ENCODE data around the gene SYNE3.

SYNE3 gene

DNA sequence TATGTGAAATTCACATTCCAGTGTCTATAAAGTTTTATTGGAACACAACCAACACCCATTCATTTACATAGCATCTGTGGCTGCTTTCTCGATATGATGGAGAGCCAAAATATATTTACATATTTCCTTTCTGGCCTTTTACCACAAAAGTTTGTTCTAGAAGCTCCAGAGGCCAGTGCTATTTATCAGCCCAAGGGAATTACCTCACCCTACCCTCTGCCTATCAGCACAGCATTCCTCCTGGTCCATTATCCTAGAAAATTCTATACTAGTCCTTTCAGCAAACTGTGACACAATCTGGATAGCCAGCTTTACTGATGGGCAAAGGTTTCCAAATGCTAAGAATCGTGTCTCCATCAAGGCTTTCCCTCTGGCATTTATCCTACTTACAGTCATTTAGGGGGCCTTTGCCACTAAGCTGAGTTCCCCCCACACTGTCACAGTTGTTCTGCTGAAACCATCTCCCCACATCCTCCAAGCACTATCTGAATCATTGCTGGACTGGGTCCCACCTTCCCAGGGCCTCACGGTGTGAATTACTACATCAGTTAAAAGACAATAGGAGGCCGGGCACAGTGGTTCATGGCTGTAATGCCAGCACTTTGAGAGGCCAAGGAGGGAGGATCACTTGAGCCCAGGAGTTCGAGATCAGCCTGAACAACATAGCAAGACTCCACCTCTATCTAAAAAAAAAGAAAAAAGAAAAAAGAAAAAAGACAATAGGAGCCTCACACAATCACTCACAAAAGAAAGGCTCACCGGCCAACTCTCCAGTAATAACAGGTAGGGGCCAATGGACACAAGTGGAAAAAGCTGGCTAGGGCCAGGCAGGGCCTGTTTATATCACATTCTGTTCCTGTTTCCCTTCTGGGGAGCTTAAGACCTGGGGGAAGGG lies 12.1 kb downstream of the SYNE3 start:
- DNase-seq (ENCODE audit: low read depth in 2 of 2) = no peak

DNA sequence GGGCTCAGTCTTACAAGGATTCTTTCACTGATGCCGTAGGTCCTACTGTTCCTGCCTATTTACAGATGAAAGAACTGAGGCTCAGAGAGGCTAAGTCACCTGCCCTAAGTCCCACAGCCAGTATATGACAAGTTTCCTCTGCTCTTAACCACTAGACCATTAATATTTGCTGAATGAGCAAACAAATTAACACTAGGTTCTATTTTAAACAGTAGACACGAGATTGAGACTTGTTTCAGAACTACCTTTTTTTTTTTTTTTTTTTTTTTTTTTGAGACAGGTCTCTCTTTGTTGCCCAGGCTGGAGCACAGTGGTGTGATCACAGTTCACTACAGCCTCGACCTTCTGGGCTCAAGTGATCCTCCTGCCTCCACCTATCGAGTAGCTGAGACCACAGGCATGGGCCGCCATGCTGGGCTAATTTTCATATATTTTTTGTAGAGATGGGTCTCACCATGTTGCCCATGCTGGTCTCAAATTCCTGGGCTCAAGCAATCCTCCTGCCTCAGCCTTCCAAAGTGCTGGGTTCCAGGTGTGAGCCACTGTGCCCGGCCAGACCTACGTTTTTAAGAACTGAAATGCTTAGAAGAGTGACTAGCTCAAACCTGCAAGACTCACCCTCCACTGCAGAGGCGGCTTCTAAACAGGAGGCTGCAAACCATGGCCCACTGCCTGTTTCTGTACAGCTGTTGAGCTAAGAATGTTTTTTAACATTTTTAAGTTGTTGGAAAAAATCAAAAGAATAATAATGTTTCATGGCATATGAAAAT lies 12.9 kb downstream of the SYNE3 start:
- DNase-seq (ENCODE audit: low read depth in 2 of 2) = no peak

DNA sequence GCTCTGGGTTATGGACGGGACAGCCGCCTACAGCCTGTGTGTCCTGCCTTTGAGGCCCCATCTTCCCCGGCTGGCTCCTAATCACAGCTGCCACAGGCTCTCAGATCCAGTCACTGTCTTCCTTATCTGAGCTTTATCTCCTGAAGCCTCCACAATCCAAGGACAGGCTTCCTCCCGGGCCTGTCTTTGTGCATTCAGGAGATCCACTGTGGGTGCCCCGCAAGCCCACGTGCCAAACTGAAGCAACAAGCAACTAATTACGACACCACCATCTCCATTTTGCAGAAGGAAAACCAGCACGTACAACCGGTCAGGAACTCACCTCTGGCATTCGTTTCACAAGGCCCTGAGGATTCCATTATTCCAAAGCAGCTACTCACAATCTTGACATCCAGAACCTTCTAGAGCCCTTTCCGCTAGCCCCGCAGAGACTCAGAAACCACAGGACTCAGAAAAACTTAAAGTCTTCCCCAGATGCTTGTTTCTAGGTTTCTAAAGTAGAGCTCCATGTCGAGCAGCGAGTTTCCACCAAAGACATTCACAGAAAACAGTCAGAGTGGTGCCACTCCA lies 14.0 kb downstream of the SYNE3 start:
- DNase-seq (ENCODE audit: low read depth in 2 of 2) = no peak

DNA sequence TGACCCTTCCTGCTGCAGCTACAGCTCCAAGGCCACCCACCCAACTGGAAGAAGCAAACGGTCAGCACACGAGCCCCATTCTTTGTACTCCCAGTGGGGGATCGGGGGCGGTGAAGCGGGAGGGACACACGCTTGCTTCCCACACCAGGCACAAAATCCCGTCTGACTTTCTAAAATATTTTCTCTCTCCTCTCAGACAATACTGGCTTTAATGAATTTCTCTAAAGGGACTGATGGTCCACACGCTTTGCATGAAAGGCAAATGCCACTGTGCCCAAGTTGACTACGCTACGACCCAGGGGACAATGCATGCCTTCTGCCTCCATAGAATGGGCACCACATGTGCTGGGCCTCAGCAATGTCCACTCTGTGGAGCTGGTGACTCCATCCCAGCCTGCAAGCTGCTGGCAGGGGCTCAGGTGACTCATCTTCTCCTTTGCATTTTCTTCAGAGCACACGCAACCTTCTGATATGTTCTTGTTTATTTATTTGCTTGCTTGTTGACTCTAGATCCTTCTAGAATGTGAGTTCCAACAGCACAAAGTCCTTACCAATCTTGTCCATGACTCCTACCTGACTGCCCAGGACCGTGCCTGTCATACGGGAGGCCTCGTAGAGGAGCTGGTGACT lies 15.6 kb downstream of the SYNE3 start:
- no peak for DNase-seq (ENCODE audit: low read depth in 2 of 2)

- DNase-seq (ENCODE audit: low read depth in 2 of 2) = no peak
Observed at GRCh38 chr14:95500201-95500681, 16.2 kb downstream of the SYNE3 start.

DNA sequence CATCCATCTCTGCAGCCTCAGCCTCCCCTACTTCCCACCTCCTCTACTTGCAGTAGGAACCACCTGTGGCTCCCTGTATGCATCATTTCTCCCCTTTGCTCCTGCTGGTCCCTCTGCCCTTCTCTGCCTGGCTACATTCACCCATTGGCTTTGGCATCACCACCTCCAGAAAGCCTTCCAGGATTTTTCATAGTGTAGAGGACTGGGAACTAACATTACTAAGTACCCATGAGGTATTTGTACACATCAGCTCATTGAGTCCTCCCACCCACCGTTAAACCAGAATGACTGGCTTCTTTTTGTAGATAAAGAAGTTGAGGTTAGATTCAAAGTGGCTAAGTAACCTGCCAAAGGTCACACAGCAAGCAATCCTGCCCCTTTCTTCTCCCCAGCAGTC lies 17.1 kb downstream of the SYNE3 start:
- no peak for DNase-seq (ENCODE audit: low read depth in 2 of 2)

DNA sequence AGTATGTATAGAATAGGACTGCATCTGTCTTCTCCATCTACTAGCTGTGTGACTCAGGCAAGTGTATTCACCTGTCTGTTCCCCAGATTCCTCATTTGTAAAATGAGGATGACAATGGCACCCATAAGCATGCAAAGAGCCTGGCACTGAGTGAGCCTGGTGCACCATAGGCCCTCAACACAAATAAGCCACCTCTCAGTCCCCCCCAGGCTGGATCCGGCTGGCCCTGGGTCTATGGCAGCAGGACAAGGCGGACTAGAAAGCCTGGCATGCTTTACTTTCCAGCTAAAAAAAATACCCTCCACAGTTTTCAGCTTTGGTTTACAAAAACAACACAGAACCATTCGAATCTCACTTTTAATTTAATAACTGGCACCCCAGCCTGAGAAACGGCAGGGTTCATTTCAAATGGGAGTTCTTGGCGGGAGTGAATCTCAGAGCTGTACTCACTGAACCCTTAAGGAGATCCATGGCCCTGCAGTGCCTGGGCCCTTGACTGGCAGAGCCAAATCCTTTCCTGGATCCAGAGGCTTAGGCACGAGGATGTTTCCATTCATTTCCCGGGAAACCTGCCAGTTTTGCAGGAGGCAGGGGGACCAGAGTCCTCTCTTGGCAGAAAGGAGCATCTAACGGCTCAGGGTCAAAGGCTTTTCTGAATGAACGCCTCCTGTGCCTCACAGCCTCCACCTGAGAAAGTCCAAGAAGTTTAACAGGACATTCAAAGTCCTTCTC lies 17.7 kb downstream of the SYNE3 start:
- DNase-seq (ENCODE audit: low read depth in 2 of 2) = no peak

DNA sequence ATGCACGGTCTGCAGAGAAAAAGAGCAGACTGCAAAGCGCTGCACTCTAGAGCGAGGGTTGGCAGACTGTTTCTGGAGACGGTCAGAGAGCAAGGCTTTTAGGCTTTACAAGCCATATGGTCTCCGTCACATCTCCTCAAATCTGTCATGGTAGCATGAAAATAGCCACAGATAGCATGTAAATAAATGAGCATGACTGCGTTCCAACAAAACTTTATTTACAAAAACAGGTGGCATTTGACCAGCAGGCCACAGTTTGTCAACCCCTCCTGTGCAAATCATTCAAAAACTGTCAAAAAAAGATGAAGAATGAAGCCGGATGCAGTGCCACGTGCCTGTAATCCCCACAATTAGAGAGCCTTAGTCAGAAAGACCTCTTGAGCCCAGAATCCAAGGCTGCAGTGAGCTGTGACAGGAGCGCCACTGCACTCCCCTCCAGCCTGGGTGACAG lies 18.9 kb downstream of the SYNE3 start:
- no peak for DNase-seq (ENCODE audit: low read depth in 2 of 2)

GRCh38 chr14:95496690-95497259 lies 19.7 kb downstream of the SYNE3 start:
- no peak for DNase-seq (ENCODE audit: low read depth in 2 of 2)

DNA sequence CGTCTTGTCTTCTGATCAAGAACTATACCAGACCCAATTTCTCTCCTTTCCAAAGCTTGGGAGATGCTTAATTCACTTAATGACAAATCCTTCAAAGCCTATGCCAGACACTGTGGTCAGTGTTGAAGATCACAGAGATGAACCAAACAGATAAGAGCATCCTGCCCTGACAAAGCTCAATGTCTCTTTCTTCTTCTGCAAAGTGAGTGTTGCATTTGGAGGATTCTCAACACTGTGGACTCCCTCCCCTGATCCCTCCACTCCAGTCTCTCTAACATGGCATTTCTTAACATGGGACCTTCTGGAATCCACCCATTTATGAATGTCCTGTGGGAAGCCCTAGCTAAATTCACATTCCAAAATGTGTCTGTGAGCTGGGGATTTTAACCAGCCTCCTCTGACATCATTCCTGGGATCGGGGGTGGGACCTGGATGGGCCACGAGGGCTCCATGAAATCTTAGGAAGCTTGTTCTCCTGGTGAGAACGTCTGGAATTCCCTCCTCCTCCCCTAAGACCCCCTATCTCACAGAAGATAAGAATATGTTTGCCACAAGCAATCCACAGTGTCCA lies 20.3 kb downstream of the SYNE3 start:
- no peak for DNase-seq (ENCODE audit: low read depth in 2 of 2)

DNA sequence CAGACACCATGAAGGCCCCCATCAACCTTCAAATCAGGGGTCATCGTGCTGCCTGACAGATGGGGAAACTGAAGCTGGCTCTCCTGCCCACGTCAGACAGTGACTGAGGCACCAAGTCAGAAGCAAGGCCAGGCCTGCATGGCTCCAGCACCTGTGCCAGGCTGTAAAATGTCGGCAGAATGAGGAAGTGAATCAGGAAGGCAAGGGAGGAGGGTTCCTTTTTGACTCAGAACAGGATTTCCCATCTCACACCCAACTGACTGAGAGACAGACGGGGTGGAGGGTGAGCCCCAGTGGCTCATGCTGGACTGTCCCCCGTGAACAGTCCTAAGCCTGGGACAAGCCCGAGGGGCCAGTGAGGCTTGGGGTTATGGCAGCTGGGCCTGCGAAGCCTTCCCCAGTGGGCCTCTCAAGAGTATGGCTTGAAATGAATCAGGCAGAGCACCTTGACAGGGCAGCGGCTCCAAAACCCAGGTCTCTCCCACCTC lies 20.9 kb downstream of the SYNE3 start:
- no peak for DNase-seq (ENCODE audit: low read depth in 2 of 2)

GRCh38 chr14:95495076-95495475 lies 21.4 kb downstream of the SYNE3 start:
- no peak for DNase-seq (ENCODE audit: low read depth in 2 of 2)

DNA sequence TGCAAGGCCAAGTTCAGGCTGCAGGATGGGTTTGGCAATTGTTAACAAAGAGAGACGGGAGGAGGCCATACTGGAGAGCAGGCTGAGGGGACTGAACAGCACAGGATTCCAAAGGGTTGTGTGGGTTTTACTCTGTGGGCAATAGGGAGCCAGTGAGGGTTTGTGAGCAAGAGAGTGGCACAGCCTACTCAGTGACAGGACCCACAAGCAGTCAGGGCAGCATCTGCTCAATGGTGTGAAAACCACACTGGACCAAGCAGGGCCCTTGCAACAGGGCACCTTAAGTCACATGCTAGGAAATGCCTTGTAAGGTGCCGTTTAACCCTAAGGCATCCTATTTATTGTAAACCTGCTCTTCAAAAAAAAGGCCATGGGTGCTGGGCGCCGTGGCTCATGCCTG lies 22.0 kb downstream of the SYNE3 start:
- DNase-seq (ENCODE audit: low read depth in 2 of 2) = no peak

- no peak for DNase-seq (ENCODE audit: low read depth in 2 of 2)
Observed at GRCh38 chr14:95493976-95494375, 22.5 kb downstream of the SYNE3 start.

GRCh38 chr14:95493503-95493902 lies 22.9 kb downstream of the SYNE3 start:
- DNase-seq (ENCODE audit: low read depth in 2 of 2) = no peak

DNA sequence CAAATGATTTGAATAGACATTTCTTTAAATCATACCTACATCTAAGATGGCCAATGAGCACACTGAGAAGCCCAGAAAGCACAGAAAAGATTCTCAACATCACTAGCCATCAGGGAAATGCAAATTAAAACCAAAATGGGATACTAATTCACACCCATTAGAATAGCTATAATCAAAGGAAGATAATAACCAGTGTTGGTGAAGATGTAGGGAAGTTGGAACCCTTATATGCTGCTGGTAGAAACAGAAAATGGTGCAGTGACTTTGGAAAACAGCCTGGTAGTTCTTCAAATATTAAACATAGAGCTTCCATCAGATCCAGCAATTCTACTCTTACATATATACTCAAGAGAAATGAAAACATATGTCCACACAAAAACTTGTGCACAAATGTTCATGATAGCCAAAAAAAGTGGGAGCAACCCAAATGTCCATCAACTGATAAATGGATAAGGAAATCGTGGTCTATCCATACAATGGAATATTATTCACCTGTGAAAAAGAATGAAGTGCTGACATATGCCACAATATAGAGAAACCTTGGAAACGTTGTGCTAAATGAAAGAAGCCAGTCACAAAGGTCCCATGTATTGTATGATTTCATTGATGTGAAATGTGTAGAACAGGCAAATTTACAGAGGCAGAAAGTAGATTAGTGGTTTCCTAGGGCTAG lies 24.4 kb downstream of the SYNE3 start:
- DNase-seq (ENCODE audit: low read depth in 2 of 2) = no peak

DNA sequence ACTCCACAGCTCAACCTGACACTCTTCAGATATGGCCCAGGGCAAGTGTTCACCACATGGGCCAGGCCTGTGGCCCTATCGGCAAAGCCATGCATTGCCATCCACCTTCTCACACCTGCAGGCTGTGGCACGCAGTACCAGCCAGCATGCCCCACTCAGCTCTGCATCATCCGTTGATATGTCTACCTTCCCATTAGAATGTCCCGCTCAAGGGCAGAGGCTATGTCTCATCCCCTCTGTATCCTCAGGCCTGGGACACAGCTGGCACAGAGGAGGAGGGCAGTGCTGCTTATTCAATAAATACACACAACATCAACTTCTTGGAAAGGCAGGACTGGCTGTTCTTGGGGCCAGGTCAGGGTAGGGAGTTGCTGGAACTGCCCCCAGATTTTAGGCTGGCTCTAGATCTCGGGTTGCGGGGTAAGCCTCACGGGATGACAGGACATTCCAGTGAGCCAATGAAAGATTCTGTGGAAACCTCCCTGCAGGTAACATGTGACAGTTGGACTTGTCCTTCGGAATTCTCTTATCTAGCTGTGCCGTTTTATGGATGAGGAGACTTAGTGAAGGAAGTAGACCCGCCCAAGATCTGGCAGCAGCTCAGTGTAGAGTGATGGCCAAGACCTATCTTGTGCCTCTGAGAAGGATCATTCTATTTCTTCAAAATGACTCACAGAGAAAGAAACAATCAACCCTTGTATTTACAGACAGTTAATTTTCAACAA lies 25.6 kb downstream of the SYNE3 start:
- no peak for DNase-seq (ENCODE audit: low read depth in 2 of 2)

DNA sequence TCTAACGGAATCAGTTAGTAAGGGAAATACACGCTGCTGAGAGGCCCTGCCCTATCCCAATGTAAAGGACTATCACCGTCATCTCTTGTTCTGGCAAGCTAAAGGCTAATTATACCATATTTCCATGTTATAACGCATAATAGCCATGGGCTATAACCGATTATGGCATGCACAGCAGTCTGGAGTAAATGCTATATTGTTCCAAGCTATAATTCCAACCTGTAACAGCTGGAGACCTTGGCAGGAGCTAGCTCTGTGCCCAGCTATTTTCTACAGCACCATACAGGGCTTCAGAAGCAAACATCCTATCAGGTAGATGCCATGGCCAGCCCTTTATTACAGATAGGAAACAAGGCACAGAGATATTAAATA lies 26.3 kb downstream of the SYNE3 start:
- no peak for DNase-seq (ENCODE audit: low read depth in 2 of 2)
